IPS DF 19.7 (cell line): Measurements from ENCODE around the gene PUM2.
"Not testable (repeated sequence)": the region's sequence is repeated elsewhere in the genome, so short reads cannot be mapped to it uniquely, and the experiment has no call there.

ENCODE experiments used
- DNase-seq: peaks from one replicate; pipeline ENCODE4 v3.0.0-alpha.2; 2013; ENCODE audit warnings: low read depth, low spot score

The PUM2 gene

DNA sequence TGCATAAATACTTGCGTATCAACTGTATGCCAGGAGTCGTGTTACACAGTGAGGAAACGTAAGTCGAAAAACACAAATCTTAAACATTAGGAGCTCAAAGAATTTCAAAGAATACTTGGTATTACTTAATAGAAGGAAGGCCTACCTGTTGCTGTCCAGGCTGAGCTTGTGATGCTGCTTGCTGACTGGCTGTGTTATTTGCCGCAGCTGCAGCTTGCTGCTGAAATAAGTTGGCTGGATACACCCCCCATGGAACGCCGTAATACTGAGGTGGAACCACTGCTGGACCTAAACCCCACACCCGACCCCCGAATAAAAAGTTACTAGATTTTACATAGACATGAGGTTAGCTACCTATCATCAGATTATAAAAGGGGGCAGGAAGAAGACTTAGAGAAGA, 56.4 kb downstream of the PUM2 start:
- DNase-seq, result no peak

GRCh38 chr2:20292984-20293383, 57.7 kb downstream of the PUM2 start:
- DNase-seq, result no peak

GRCh38 chr2:20291846-20292408, 58.7 kb downstream of the PUM2 start:
- DNase-seq, result no peak

- peak; percentile 80 for DNase-seq
These were observed 59.5 kb downstream of the PUM2 start for GRCh38 chr2:20291106-20291564.

GRCh38 chr2:20288642-20289340, 61.9 kb downstream of the PUM2 start:
- DNase-seq, result no peak

DNA sequence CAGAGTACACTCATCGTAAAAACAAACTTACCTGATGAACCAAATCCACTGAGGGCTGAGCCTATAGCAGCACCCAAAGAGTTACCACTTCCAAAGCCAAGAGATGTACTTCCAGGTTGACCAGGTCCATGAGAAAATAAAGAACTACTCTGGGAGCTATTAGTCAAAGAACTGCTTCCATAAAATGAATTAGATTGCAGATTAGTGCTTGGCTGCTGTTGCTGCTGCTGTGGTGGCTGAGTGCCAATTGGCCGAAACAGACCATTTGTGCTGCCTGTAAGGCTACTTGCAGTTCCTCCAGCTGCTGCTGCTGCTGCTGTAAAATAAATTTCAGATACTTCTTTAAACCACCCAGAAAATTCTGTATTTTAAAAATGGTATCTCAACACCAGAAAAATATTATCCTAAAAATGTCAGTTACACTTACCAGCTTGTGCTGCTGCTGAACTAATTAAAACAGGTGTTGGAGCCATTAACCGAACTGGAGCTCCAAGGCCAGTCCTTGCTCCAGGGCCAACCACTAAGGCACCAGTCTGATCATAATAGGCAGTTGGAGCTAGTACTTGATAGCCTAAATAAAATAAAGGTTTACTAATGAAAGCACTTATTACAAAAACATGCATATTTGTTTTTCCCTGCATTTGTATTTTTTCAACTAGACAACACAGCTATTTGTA, 67.6 kb downstream of the PUM2 start:
- no peak for DNase-seq

DNA sequence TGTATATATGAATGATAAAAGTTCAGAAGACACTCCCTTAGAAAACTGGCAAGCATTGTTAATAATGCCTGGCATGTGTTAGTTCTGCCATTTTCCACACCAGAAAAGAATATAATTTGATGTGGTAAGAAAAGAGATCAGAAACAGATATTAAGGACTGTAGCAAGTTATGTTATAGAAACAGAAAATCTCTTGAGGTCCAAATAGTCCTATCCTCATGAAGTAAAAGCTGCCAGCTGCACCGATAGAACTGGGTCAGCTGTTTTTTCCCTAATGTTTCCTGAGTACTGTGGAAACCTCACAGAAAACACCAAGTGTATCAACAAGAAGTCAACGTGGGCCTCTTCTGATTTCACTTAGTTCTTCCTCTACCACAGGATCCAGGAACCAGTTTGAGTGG, 68.8 kb downstream of the PUM2 start:
- DNase-seq, result no peak

DNA sequence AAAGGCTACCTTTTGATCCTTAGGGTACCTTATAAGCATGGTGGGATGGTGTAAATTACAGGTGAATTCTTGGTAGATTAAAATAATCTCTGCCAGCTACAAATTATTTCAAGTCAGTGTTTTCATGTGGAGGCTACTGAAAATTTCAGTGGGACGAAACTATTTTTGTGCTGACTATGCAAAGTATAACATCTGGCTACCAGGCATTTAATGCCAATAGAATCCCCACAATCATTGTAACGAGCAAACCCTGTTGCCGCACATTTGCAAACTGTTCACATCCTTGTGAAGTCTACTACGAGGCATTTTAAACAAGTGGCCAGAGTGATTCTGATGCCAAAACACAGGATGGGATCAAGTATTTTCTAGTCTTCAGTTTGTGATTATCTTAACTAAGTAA, 77.6 kb downstream of the PUM2 start:
- DNase-seq, result no peak

GRCh38 chr2:20268317-20268716, 82.3 kb downstream of the PUM2 start:
- not testable (repeated sequence) for DNase-seq

- no peak for DNase-seq
These were observed 83.1 kb downstream of the PUM2 start for GRCh38 chr2:20267529-20267928.

GRCh38 chr2:20264629-20265028, 86.0 kb downstream of the PUM2 start:
- no peak for DNase-seq

DNA sequence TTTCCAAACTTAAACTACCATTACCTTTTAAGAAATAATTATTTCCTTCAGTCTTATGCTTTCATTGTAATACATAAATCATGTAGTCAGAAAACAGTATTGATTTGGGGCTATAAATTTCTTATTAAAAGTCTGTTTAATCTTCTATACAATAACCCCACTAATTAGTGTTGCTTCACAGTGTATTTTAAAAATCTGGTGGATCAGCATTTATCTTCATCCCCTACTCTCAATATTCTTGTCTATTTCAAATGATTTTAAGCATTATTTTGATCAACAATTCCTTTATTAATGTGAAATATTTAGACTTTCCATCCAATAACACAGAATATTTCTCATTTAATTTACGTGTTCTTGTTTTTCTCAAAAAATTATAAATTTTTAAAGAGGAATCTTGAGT, 93.2 kb downstream of the PUM2 start:
- DNase-seq, result no peak

DNA sequence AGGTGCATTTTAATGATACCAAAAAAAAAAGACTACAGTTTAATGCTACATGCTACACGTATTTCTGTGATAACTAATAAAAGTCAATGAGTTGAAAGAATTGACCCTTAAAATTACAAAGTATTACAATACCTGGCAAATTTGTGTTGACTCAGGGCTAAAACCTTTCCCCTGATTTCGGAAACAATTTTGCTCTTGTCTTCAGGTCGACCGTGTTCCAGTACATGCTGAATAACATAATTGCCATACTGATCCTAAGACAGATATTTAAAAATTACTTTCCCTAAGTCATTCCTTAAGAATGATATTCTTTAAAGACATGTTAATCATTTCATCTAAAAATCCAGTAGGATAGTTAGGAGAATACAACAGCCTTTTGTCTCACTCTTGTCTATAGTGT, 95.9 kb downstream of the PUM2 start:
- DNase-seq, result no peak

DNA sequence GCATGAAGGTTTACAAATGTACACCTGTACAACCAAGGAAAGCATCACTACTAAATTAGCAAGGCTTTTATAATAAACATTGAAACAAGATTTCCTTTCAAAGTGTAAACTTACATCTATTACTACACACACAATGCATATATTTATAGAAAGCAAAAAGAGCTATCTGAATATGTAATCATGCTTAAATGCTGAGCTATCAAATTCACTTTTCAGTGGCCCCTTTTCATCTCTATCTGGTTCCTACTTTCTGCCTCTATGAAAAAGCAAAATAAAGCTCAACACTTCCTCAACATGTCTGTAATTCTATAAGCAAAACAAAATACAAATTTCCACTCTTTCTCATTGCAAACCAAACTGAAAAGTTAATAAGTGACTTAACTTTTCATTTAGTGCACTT, 100.2 kb downstream of the PUM2 start:
- DNase-seq, result no peak

- no peak for DNase-seq
These were observed 101.5 kb downstream of the PUM2 start for GRCh38 chr2:20249170-20249569.

DNA sequence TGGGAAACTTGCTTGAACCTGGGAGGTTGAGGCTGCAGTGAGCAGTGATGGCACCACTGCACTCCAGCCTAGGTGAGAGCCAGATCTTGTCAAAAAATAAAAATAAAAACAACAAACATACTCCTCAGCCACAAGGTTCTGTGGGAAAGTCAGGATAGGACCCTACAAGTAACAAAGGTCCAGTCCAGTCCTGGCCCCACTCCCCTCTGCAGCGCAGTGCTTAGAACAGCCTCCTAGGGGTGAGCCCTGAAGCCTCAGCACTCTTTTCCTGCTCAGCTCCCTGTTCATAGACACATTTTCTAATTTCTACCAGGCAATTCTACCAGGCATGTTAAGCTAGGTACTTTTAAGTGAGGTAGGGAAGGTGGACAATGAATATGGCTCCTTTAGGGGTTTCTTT, 103.6 kb downstream of the PUM2 start:
- no peak for DNase-seq

GRCh38 chr2:20243637-20244036, 107.0 kb downstream of the PUM2 start:
- DNase-seq, result not testable (repeated sequence)

- DNase-seq, result no peak
These were observed 107.8 kb downstream of the PUM2 start for GRCh38 chr2:20242727-20243377.

DNA sequence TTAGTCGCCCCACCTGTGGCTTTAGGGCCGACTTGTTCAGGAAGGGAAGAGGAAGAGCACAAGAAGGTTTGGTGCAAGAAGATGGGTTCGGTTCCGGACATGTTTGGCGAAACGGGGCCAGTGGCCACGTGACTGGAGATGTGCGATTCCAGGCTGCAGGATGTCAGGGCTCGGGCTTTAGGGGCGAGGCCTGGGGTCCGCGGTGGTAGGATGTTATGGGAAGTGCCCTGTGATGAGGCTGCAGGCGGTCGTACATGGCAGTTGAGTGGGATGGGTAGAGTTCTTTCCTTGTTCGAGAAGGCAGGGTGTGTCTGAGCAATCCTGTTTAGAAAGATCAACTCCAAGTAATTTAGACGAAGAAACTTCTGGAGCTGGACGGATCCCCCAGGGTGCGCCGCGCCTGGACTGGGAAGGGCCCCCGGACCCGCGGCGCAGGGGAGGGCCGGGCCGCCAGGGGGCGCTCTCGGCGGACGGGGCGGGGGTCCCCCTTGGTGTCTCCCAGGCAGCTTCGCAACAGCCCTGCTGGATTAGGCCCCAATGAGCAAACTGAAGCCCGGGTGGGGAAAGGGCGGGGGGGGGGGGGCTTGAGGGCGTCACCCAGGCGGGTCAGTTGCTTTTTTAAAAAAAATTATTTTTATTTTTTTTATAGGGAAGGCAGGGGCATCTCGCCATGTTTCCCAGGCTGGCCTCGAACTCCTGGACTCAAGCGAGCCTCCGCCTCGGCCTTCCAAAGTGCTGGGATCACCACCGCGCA, 108.5 kb downstream of the PUM2 start:
- DNase-seq, result no peak

DNA sequence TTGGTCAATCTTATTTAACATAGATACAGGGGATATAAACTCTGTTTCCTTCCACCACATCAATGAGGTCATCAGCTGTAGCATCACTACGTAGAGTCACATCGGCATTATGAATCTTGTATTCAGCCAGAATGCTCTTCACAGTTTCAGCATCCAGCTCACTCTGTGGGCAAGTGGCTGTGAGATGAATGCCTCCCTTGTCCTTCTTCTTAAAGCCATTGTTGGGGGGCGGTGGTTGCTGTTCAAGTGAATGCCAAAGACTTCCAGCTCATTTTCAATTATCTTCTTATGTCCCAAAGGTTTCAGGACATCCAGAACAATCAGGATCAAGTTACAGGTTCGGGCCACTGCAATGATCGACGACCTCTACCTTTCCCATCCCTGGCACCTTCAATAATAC, 110.4 kb downstream of the PUM2 start:
- DNase-seq, result not testable (repeated sequence)

DNA sequence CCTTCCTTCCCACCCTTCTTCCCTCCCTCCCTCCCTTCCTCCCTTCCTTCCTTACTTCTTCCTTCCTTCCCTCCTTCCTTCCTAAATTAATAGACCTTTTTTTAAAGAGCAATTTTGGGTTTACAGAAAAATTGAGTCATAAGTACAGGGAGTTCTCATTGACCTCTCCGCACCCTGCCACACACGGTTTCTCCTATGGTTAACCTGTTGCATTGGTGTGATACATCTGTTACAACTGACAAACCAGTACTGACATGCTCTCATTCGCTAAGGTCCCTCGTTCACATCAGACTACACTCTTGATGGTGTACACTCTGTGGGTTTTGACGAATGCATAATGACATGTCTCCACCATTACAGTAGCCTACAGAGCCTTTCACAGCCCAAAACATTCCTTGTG, 114.1 kb downstream of the PUM2 start:
- no peak for DNase-seq
